Hippocampal formation (tissue), 2 donors: Measurements from ENCODE around the gene TPRN.
A peak's percentile ranks its signal among the peaks of the same experiment; 100 is the strongest.
"Not testable (repeated sequence)": the region's sequence is repeated elsewhere in the genome, so short reads cannot be mapped to it uniquely, and the experiment has no call there.

Source experiments
- DNase-seq, 2 donors: peaks; one replicate each; lab custom pipeline; 2025; lab: John Stamatoyannopoulos, UW

TPRN gene, protein sequence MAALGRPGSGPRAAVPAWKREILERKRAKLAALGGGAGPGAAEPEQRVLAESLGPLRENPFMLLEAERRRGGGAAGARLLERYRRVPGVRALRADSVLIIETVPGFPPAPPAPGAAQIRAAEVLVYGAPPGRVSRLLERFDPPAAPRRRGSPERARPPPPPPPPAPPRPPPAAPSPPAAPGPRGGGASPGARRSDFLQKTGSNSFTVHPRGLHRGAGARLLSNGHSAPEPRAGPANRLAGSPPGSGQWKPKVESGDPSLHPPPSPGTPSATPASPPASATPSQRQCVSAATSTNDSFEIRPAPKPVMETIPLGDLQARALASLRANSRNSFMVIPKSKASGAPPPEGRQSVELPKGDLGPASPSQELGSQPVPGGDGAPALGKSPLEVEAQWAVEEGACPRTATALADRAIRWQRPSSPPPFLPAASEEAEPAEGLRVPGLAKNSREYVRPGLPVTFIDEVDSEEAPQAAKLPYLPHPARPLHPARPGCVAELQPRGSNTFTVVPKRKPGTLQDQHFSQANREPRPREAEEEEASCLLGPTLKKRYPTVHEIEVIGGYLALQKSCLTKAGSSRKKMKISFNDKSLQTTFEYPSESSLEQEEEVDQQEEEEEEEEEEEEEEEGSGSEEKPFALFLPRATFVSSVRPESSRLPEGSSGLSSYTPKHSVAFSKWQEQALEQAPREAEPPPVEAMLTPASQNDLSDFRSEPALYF

DNA sequence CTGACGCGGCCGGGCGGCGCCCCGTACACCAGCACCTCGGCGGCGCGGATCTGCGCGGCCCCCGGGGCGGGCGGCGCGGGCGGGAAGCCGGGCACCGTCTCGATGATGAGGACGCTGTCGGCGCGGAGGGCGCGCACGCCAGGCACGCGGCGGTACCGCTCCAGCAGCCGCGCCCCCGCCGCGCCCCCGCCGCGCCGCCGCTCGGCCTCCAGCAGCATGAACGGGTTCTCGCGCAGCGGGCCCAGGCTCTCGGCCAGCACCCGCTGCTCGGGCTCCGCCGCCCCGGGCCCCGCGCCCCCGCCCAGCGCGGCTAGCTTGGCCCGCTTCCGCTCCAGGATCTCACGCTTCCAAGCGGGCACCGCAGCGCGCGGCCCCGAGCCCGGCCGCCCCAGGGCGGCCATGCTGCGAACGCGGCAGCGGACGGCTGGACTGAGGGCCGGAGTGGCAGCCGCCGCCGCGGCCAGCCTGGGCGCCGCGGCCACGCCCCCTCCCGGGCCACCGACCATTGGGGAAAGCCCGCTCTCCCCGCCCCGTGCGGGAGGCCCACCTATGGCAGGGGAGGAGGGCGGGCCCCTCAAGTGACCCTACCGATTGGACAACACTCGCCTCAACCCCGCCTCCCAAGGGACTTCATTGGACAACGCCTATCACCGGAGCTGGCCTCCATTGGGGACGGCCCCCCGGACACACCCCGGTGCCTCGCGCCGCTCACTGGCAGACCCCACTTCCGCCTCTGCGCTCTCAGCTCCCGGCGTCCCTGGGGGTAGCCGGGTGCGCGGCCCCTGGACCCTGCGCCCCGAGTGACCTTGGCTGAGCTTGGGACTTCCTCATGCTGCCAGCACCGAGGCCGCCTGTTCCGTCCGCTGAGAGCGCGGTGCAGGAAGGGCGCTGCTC is at the start of gene TPRN:
Gene TPRN (minus strand): TSS at position 431 of the 894 bp plus-strand sequence. CDS start 30 bp downstream, at position 401.
- DNase-seq, result peak; percentile 98 to 99

- DNase-seq, result no peak
Observed at GRCh38 chr9:137247916-137248175, 47.3 kb upstream of the TPRN start.

DNA sequence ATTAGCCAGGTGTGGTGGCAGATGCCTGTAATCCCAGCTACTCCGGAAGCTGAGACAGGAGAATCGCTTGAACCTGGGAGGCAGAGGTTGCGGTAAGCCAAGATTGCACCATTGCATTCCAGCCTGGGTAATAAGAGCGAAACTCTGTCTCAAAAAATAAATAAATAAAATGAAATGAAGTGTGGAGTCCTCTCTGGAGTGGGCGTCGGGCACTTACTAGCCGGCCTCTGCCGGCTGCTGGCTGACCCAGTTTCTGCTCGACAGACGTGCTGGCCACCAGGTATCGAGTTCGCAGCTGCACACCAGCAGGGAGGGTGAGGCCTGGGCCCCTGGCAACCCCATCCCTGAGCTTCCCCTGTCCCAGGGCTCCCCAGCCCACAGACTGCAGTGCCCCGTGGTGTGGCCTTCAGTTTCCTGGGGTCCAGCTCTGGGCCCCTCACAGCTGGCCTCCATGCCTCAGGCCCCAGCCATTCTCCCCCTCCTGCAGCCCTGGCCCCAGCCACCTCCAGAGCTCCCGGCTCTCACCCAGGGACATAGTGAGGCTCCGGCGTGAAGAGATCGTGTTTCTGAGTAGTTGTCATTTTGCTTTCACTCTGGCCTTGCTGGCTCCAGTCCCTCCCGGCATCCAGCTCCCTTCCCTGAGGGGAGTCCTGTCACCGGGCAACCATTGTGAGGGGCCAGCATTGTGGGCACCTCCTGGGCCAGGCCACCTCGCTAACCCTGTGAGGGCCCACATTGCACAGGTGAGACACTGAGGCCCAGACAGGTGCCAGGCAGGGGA is 46.8 kb upstream of the TPRN start:
- DNase-seq, result no peak

- no peak for DNase-seq
Observed at GRCh38 chr9:137245450-137246421, 45.2 kb upstream of the TPRN start.

- no peak for DNase-seq
Observed at GRCh38 chr9:137244486-137245449, 44.2 kb upstream of the TPRN start.

GRCh38 chr9:137243626-137244485 is 43.3 kb upstream of the TPRN start:
- DNase-seq, result no peak

- DNase-seq, result not testable (repeated sequence)
Observed at GRCh38 chr9:137243266-137243625, 42.7 kb upstream of the TPRN start.

GRCh38 chr9:137242269-137243203 is 42.0 kb upstream of the TPRN start:
- no peak for DNase-seq

DNA sequence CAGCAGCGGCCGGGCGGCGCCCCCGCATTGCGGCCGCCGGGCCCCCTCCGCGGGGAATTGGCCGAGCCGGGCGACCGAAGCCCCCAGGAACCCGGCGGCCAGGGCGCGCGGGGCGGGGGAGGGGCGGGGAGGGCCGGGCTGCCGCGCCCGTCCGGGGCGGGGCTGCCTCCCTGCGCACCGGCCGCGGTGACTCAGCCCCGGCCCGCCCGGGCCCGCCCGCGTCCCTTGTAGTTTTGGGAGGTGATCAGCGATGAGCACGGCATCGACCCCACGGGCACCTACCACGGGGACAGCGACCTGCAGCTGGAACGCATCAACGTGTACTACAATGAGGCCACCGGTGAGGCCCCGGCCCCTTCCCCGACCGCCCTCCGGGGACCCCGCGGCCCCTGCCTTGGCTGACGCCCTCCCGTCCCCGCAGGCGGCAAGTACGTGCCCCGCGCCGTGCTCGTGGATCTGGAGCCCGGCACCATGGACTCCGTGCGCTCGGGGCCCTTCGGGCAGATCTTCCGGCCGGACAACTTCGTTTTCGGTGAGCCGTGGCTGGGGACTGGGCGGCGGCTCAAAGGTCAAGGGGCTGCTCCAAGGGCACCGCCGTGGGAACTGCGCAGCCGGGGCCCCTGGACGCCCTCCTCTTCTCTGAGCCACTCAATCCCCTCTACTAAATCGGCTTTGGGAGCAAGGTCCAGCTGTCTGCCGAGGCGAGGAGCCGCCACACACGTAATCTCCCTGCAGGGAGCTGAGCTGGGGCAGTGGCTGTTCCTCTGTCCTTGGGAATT is 41.1 kb upstream of the TPRN start:
- no peak for DNase-seq

DNA sequence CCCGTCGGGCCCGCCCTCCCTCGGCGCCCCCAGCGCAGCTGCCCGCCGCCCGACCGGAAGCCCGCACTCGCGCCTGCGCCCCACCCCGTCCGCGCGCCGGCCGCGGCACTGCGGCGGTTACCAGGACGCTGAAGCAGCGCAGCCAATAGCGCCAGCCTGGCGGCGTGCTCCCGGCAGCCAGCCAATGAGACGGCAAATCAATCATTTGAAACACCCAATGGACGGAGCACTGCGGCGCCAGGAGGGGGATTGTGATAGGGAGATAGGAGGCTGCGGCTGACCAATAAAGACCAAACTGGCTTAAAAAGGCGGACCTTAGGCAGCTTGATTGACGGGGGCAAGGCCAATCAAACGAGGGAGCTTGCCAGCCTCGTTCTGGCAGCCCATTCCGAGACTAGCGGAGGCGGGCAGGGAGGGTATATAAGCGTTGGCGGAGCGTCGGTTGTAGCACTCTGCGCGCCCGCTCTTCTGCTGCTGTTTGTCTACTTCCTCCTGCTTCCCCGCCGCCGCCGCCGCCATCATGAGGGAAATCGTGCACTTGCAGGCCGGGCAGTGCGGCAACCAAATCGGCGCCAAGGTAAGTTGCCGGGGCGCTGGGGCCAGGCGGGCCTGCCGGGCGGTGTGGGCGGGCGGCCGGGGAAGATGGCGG is 40.4 kb upstream of the TPRN start, which contains the start of gene TUBB4B:
Gene TUBB4B (plus strand): TSS at position 447 of the 649 bp plus-strand sequence. CDS start 74 bp downstream, at position 521.
- peak; percentile 99 to 100 for DNase-seq

DNA sequence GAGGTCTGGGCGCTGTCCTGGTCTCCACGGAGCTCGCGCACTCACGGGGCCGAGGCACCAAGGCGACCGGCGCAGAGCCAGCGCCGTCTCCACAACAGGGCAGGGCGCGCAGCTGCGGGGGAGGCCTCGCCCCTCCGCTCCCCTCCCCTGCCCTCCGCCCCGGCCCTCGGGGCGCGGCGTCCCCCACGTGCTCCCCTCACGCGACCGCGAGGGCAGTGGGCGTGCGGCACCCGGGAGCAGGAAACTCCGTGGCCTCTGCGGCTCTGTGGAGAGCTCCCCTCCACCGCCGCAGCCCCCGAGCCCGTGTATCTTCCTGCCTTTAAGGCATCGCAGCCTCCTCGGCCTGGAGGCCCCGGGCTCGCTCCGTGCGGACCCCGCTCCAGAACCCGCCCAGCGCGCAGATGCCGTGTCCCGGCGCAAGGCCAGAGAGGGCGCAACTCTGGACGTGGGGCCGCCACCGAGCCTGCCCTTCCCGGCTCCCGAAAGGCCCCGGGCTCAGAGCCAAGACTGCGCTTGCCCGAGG is 39.8 kb upstream of the TPRN start:
- peak; percentile 54 to 79 for DNase-seq

DNA sequence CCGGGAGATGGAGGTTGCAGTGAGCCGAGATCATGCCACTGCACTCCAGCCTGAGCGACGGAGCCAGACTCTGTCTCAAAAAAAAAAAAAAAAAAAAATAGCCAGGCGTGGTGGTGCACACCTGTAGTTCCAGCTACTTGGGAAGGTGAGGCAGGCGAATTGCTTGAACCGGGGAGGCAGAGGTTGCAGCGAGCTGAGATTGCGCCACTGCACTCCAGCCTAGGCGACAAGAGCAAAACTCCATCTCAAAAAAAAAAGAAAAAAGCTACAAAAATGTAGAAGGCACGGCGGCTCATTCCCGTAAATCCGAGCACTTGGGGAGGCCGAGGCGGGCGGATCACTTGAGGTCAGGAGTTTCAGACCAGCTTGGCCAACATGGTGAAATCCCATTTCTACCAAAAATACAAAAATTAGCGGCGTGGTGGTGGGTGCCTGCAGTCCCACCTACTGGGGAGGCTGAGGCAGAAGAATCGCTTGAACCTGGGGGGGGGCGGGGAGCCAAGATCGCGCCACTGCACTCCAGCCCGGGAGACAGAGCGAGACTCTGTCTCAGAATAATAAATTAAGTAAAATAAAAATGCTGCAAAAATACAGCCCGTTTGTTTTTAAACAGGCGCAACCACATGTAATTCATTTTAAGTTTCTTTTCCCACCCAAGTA is 39.1 kb upstream of the TPRN start:
- not testable (repeated sequence) for DNase-seq

- peak; percentile 50 to 70 for DNase-seq
Observed at GRCh38 chr9:137237759-137238726, 37.5 kb upstream of the TPRN start.

- no peak for DNase-seq
Observed at GRCh38 chr9:137236936-137237421, 36.4 kb upstream of the TPRN start.
